IMR-90 (cell line): Measurements from ENCODE around the gene DPP6. TPM values are rescaled to one million over a fixed set of nuclear protein-coding genes. Genes with fewer than 3 reads are reported as not detected.

ENCODE experiments used
- ATAC-seq: fragments of 200-7000 bp; cut with Tn5 transposase; 2 replicates; pipeline ENCODE4 v1.9.1; 2020; ENCODE audit warnings: low read depth, mild to moderate bottlenecking, moderate library complexity
- BruUV-seq: library from RNA; stranded (reverse); fragments of 400-500 nt; replicated peaks from 2 replicates; lab custom pipeline; 2021; lab: Mats Ljungman, UMichigan
- CTCF ChIA-PET: fragments of 300-600 bp; formaldehyde crosslinking; extraction: SDS; loops from one replicate; lab custom pipeline; 2021; ENCODE audit warnings: antibody characterized with exemption; lab: Yijun Ruan, JAX
- POLR2A ChIA-PET: fragments of 300-600 bp; sonication (Branson Sonifier 250); formaldehyde crosslinking; loops from one replicate; lab custom pipeline; 2022; ENCODE audit warnings: antibody characterized with exemption; ENCODE audit not compliant: unreplicated experiment; lab: Charles Lee
- DNase-seq: peaks from one replicate; pipeline ENCODE4 v3.0.0; 2013
- H2AFZ ChIP-seq: replicated peaks from 2 replicates; pipeline ENCODE3; 2013; ENCODE audit warnings: low read length, mild to moderate bottlenecking; ENCODE audit not compliant: poor library complexity
- H2AK5ac ChIP-seq: 2 replicates; pipeline ENCODE4 v1.6.1; 2013; ENCODE audit warnings: low read depth, low read length, inconsistent platforms
- H2AK9ac ChIP-seq: replicated peaks from 2 replicates; pipeline ENCODE3; 2013; ENCODE audit warnings: mild to moderate bottlenecking, low read depth, low read length, moderate library complexity; ENCODE audit not compliant: poor library complexity
- H2BK120ac ChIP-seq: 2 replicates; pipeline ENCODE4 v1.6.1; 2013; ENCODE audit warnings: low read depth, low read length, inconsistent platforms
- H2BK15ac ChIP-seq: 3 replicates; pipeline ENCODE4 v1.6.1; 2013; ENCODE audit warnings: low read depth, low read length, inconsistent platforms
- H2BK20ac ChIP-seq: 2 replicates; pipeline ENCODE4 v1.6.1; 2013; ENCODE audit warnings: low read depth, mild to moderate bottlenecking, inconsistent platforms, low read length, moderate library complexity
- H2BK5ac ChIP-seq: 2 replicates; pipeline ENCODE4 v1.6.1; 2013; ENCODE audit warnings: mild to moderate bottlenecking, low read depth, low read length, inconsistent platforms; ENCODE audit not compliant: poor library complexity, severe bottlenecking
- H3K14ac ChIP-seq: replicated peaks from 2 replicates; pipeline ENCODE4 v1.6.1; 2013; ENCODE audit warnings: low read depth, low read length, inconsistent platforms
- H3K18ac ChIP-seq: 2 replicates; pipeline ENCODE4 v1.6.1; 2013; ENCODE audit warnings: low read depth, low read length, control low read depth
- H3K23ac ChIP-seq: 2 replicates; pipeline ENCODE4 v1.6.1; 2013; ENCODE audit warnings: low read depth, low read length, inconsistent platforms
- H3K27ac ChIP-seq: 2 replicates; pipeline ENCODE4 v1.5.1; 2013; ENCODE audit warnings: mild to moderate bottlenecking, control low read depth, low read length; ENCODE audit not compliant: insufficient read depth
- H3K27me3 ChIP-seq: 2 replicates; pipeline ENCODE4 v1.6.1; 2013; ENCODE audit warnings: low read length; ENCODE audit not compliant: control insufficient read depth, insufficient read depth
- H3K36me3 ChIP-seq: 2 replicates; pipeline ENCODE4 v1.6.1; 2013; ENCODE audit warnings: low read length, mixed read lengths; ENCODE audit not compliant: control insufficient read depth, insufficient read depth
- H3K4ac ChIP-seq: 2 replicates; pipeline ENCODE4 v1.6.1; 2013; ENCODE audit warnings: low read depth, low read length, inconsistent platforms
- H3K4me1 ChIP-seq: 2 replicates; pipeline ENCODE4 v1.6.1; 2013; ENCODE audit warnings: low read length, mixed read lengths; ENCODE audit not compliant: control insufficient read depth, insufficient read depth
- H3K4me2 ChIP-seq: 2 replicates; pipeline ENCODE4 v1.6.1; 2013; ENCODE audit warnings: low read depth, mild to moderate bottlenecking, control low read depth, low read length, moderate library complexity
- H3K4me3 ChIP-seq: 2 replicates; pipeline ENCODE4 v1.5.1; 2013; ENCODE audit warnings: low read depth, mild to moderate bottlenecking, control low read depth, low read length, moderate library complexity; ENCODE audit not compliant: insufficient read depth
- H3K56ac ChIP-seq: 2 replicates; pipeline ENCODE4 v1.6.1; 2013; ENCODE audit warnings: low read length, inconsistent platforms; ENCODE audit not compliant: insufficient read depth; ENCODE audit errors: extremely low read depth
- H3K79me1 ChIP-seq, 2 experiments: 2 replicates each; pipeline ENCODE4 v1.6.1; 2013; ENCODE audit warnings: low read length in 2 of 2, inconsistent platforms in 1 of 2, low read depth in 1 of 2
- H3K9ac ChIP-seq: 2 replicates; pipeline ENCODE4 v1.6.1; 2013; ENCODE audit warnings: low read depth, low read length, control low read depth
- H3K9me1 ChIP-seq: 2 replicates; pipeline ENCODE4 v1.6.1; 2013; ENCODE audit warnings: low read length, inconsistent platforms; ENCODE audit not compliant: insufficient read depth
- H3K9me3 ChIP-seq: 2 replicates; pipeline ENCODE4 v1.6.1; 2013; ENCODE audit warnings: low read length; ENCODE audit not compliant: control insufficient read depth, insufficient read depth
- H4K20me1 ChIP-seq: 2 replicates; pipeline ENCODE4 v1.6.1; 2013; ENCODE audit warnings: low read length, inconsistent platforms; ENCODE audit not compliant: insufficient read depth
- H4K5ac ChIP-seq: 2 replicates; pipeline ENCODE4 v1.6.1; 2013; ENCODE audit warnings: mild to moderate bottlenecking, low read depth, low read length, control low read depth
- H4K8ac ChIP-seq, 2 experiments: 2 replicates each; pipeline ENCODE4 v1.6.1; 2013; ENCODE audit warnings: low read depth in 2 of 2, low read length in 2 of 2, control low read depth in 1 of 2, inconsistent platforms in 1 of 2
- H4K91ac ChIP-seq: 2 replicates; pipeline ENCODE4 v1.6.1; 2013; ENCODE audit warnings: low read depth, low read length, inconsistent platforms; ENCODE audit not compliant: insufficient read depth
- BHLHE40 ChIP-seq: fragments of 150-350 bp; IDR thresholded peaks from 2 replicates; pipeline ENCODE4 v1.6.1; 2016; ENCODE audit warnings: mild to moderate bottlenecking, low read depth, low read length
- CEBPB ChIP-seq: IDR thresholded peaks from 2 replicates; pipeline ENCODE4 v1.6.1; 2012; ENCODE audit warnings: low read depth, low read length, improper control_type of control experiment
- CHD1 ChIP-seq: IDR thresholded peaks from 2 replicates; pipeline ENCODE4 v1.6.1; 2012; ENCODE audit warnings: low read depth, low read length, improper control_type of control experiment
- CTCF ChIP-seq: conservative IDR thresholded peaks from 2 replicates; pipeline ENCODE4 v1.5.1; 2012; ENCODE audit warnings: mild to moderate bottlenecking, low read depth, low read length, improper control_type of control experiment
- FOS ChIP-seq: fragments of 150-350 bp; IDR thresholded peaks from 2 replicates; pipeline ENCODE4 v1.6.1; 2016; ENCODE audit warnings: low read depth, low read length
- MAFK ChIP-seq: IDR thresholded peaks from 2 replicates; pipeline ENCODE4 v1.6.1; 2012; ENCODE audit warnings: low read depth, low read length, improper control_type of control experiment
- MAZ ChIP-seq: IDR thresholded peaks from 2 replicates; pipeline ENCODE4 v1.6.1; 2012; ENCODE audit warnings: low read depth, mild to moderate bottlenecking, low read length, improper control_type of control experiment, moderate library complexity, borderline replicate concordance
- MXI1 ChIP-seq: IDR thresholded peaks from 2 replicates; pipeline ENCODE4 v1.6.1; 2012; ENCODE audit warnings: low read depth, mild to moderate bottlenecking, low read length, moderate library complexity, borderline replicate concordance
- NFE2L2 ChIP-seq: fragments of 150-350 bp; IDR thresholded peaks from 2 replicates; pipeline ENCODE4 v1.6.1; 2016; ENCODE audit warnings: low read depth, mild to moderate bottlenecking, low read length
- POLR2A ChIP-seq: IDR thresholded peaks from 2 replicates; pipeline ENCODE4 v1.6.1; 2012; ENCODE audit warnings: mild to moderate bottlenecking, low read depth, low read length
- RAD21 ChIP-seq: IDR thresholded peaks from 2 replicates; pipeline ENCODE4 v1.6.1; 2012; ENCODE audit warnings: low read length, improper control_type of control experiment
- RCOR1 ChIP-seq: IDR thresholded peaks from 2 replicates; pipeline ENCODE4 v1.6.1; 2012; ENCODE audit warnings: mild to moderate bottlenecking, low read length, improper control_type of control experiment; ENCODE audit not compliant: insufficient replicate concordance
- RFX5 ChIP-seq: IDR thresholded peaks from 2 replicates; pipeline ENCODE4 v1.8.0; 2012; ENCODE audit warnings: low read depth, mild to moderate bottlenecking, low read length, moderate library complexity
- SMC3 ChIP-seq: fragments of 150-350 bp; IDR thresholded peaks from 2 replicates; pipeline ENCODE4 v1.6.1; 2016; ENCODE audit warnings: low read depth, mild to moderate bottlenecking, antibody characterized with exemption, low read length, moderate library complexity
- WGBS, 2 experiments: methylation state at CpG; one replicate each; pipeline versions ENCODE4 v1.1.5 to v1.1.7; 2013; ENCODE audit warnings: missing lambda C conversion rate in 2 of 2; ENCODE audit not compliant: insufficient read length in 1 of 2; ENCODE audit errors: extremely low coverage in 2 of 2; 5-methylcytosine and 5-hydroxymethylcytosine counted together
- dilution Hi-C: fragments of 300-500 bp; cut with HindIII; formaldehyde crosslinking; loops from one replicate; pipeline ENCODE4 v1.14.3; 2018; ENCODE audit warnings: low sequenced_read_pairs; ENCODE audit not compliant: unreplicated experiment
- in situ Hi-C: fragments of 300-500 bp; cut with MboI; formaldehyde crosslinking; loops from 3 replicates; pipeline ENCODE4 v1.14.3; 2019; ENCODE audit warnings: low sequenced_read_pairs, inconsistent platforms, mixed read lengths
- intact Hi-C: fragments of 100-400 bp; cut with micrococcal nuclease; formaldehyde crosslinking; loops from 2 replicates; pipeline ENCODE4 v1.10.0; 2022
- polyA plus RNA-seq, 3 experiments: library from polyadenylated mRNA; depleted of rRNA; stranded (reverse); fragments of >200 nt; gene quantifications; 2 replicates each; pipeline ENCODE4 v1.2.3, GENCODE V29; 2012; ENCODE audit warnings: low replicate concordance in 1 of 3
- total RNA-seq: library from RNA; depleted of rRNA; stranded (reverse); fragments of >200 nt; gene quantifications from 2 replicates; pipeline ENCODE4 v1.2.3, GENCODE V29; 2012
- TF ChIP-seq, protein P1 (sequence below): fragments of 150-350 bp; IDR thresholded peaks from 2 replicates; pipeline ENCODE4 v1.6.1; 2017; ENCODE audit warnings: mild to moderate bottlenecking, antibody characterized with exemption, low read length, low read depth
- TF ChIP-seq, protein P2 (sequence below): fragments of 150-350 bp; IDR thresholded peaks from 2 replicates; pipeline ENCODE4 v1.6.1; 2016; ENCODE audit warnings: low read depth, mild to moderate bottlenecking, low read length, moderate library complexity, borderline replicate concordance

DPP6 gene
- total and polyA plus RNA-seq, 2 of the 4 experiments (the other 2 are of a cell fraction): not detected

- CTCF ChIA-PET: no interaction called here
Observed at GRCh38 chr7:154385214-154385613, 333.0 kb downstream of the DPP6 start.

More at GRCh38 chr7:154385214-154385613, 333.0 kb downstream of the DPP6 start:
- H2BK15ac ChIP-seq: no peak overlapping the region
- TF ChIP-seq RAD21: no peak
- no peak for TF ChIP-seq CTCF
- no peak for TF ChIP-seq NFE2L2
- no peak for TF ChIP-seq MAFK
- TF ChIP-seq CEBPB: no peak
- no peak for TF ChIP-seq MXI1
- TF ChIP-seq, protein P1, sequence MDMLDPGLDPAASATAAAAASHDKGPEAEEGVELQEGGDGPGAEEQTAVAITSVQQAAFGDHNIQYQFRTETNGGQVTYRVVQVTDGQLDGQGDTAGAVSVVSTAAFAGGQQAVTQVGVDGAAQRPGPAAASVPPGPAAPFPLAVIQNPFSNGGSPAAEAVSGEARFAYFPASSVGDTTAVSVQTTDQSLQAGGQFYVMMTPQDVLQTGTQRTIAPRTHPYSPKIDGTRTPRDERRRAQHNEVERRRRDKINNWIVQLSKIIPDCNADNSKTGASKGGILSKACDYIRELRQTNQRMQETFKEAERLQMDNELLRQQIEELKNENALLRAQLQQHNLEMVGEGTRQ: no peak
- TF ChIP-seq, protein P2, sequence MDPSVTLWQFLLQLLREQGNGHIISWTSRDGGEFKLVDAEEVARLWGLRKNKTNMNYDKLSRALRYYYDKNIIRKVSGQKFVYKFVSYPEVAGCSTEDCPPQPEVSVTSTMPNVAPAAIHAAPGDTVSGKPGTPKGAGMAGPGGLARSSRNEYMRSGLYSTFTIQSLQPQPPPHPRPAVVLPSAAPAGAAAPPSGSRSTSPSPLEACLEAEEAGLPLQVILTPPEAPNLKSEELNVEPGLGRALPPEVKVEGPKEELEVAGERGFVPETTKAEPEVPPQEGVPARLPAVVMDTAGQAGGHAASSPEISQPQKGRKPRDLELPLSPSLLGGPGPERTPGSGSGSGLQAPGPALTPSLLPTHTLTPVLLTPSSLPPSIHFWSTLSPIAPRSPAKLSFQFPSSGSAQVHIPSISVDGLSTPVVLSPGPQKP: no peak
- TF ChIP-seq SMC3: no peak
- no peak for TF ChIP-seq RFX5
- no peak for TF ChIP-seq POLR2A
- TF ChIP-seq BHLHE40: no peak
- TF ChIP-seq MAZ: no peak
- TF ChIP-seq FOS: no peak
- no peak for TF ChIP-seq CHD1
- no peak for TF ChIP-seq RCOR1
- no peak overlapping the region for H3K4me3 ChIP-seq
- H3K23ac ChIP-seq: no peak overlapping the region
- H3K79me1 ChIP-seq: no peaks in the 10 kb centered on the region
- no peaks in the 10 kb centered on the region for H3K4me1 ChIP-seq
- no peak overlapping the region for H3K9ac ChIP-seq
- H3K27ac ChIP-seq: no peak overlapping the region
- H3K18ac ChIP-seq: no peak overlapping the region
- no peak overlapping the region for H2AK9ac ChIP-seq
- dilution Hi-C loops (no loop called here), intact Hi-C loops (no loop called here), in situ Hi-C loops (no loop called here)
- H4K20me1 ChIP-seq: no peaks in the 10 kb centered on the region
- no TSS peak for BruUV-seq
- WGBS, 2 experiments: no CpG with 5 or more reads among the region's 8 CpGs
- H3K36me3 ChIP-seq: no peaks in the 10 kb centered on the region
- H3K9me3 ChIP-seq: peaks cover 21% of the 10 kb centered on the region
- no peak overlapping the region for H3K14ac ChIP-seq
- no peak overlapping the region for H3K4me2 ChIP-seq
- H4K91ac ChIP-seq: no peak overlapping the region
- no peaks in the 10 kb centered on the region for H3K27me3 ChIP-seq
- H4K5ac ChIP-seq: no peak overlapping the region
- no peak overlapping the region for H2BK5ac ChIP-seq
- POLR2A ChIA-PET: no interaction called here
- H2BK20ac ChIP-seq: no peak overlapping the region
- H4K8ac ChIP-seq: no peak overlapping the region
- H2AFZ ChIP-seq: no peak overlapping the region
- H2BK120ac ChIP-seq: no peak overlapping the region
- no peak overlapping the region for H3K56ac ChIP-seq
- H3K9me1 ChIP-seq: no peaks in the 10 kb centered on the region
- H2AK5ac ChIP-seq: no peak overlapping the region
- no peak overlapping the region for H3K4ac ChIP-seq
- DNase-seq (no peak), ATAC-seq (no peak)
